ENCODE data around the gene PNPLA2. TPM values are rescaled to one million over a fixed set of nuclear protein-coding genes. Genes with fewer than 3 reads are reported as not detected.

Gene PNPLA2
- total and polyA plus RNA-seq, 10 of the 15 experiments (the other 5 are each of a cell fraction or from before 2014, with no cell fraction given): 0.19 to 34.0 (median 8.1) TPM

GRCh38 chr11:861105-861479, 42.4 kb downstream of the PNPLA2 start:
- ChIA-PET SMC1A (ENCODE audit: uncharacterized antibody, unreplicated experiment) (no interaction called here), RAD21 (ENCODE audit: unreplicated experiment) (no interaction called here), CTCF (no interaction called here), POLR2A (no interaction called here)
- Histone ChIP-seq H4K20me1 (ENCODE audit: control insufficient read depth, insufficient read depth) (no peaks in the 10 kb centered on the region), H3K36me3 (ENCODE audit: control insufficient read depth in 2 of 2, insufficient read depth in 2 of 2, low read length in 1 of 2) (no peaks in the 10 kb centered on the region), H3K79me2 (ENCODE audit: control insufficient read depth, insufficient read depth, low read length) (no peaks in the 10 kb centered on the region), H3K4me2 (ENCODE audit: control insufficient read depth, insufficient read depth) (no peak overlapping the region), H3K4me3 (no peak overlapping the region), H2AFZ (ENCODE audit: control insufficient read depth, low read depth, low read length) (no peak overlapping the region), H3K9me3 (replicated peaks; ENCODE audit: control insufficient read depth, insufficient read depth, low read length) (no peaks in the 10 kb centered on the region), H3K27me3 (replicated peaks in 1 of 2; ENCODE audit: control insufficient read depth in 2 of 2, insufficient read depth in 2 of 2, low read length in 1 of 2) (no peaks in the 10 kb centered on the region), H3K27ac (ENCODE audit: control insufficient read depth, insufficient read depth) (no peak overlapping the region), H3K4me1 (ENCODE audit: control insufficient read depth, insufficient read depth, low read length) (no peaks in the 10 kb centered on the region), H3K9ac (ENCODE audit: control insufficient read depth, insufficient read depth, low read length) (no peak overlapping the region)
- BruUV-seq (replicated peaks): no TSS peak
- intact Hi-C loops (cut with micrococcal nuclease; ENCODE audit: unreplicated experiment) (no loop called here), in situ Hi-C loops (cut with MboI) (no loop called here)
- TF ChIP-seq SPI1 (IDR thresholded peaks at IDR 0.05; ENCODE audit: borderline replicate concordance, insufficient read depth, low read depth, low read length): no peak
- TF ChIP-seq ZBTB11 (CRISPR knock-in tag; IDR thresholded peaks at IDR 0.05): no peak
- TF ChIP-seq DPF2 (IDR thresholded peaks at IDR 0.05): no peak
- TF ChIP-seq ATF2 (IDR thresholded peaks at IDR 0.05; ENCODE audit: low read length): no peak
- TF ChIP-seq ATF3 (IDR thresholded peaks at IDR 0.05; ENCODE audit: borderline replicate concordance, extremely low read depth, low read depth, low read length): no peak
- ATAC-seq (no peak), DNase-seq (ENCODE audit: low read depth, low spot score) (no peak), FAIRE-seq (no peak)
- WGBS (ENCODE audit: insufficient coverage, insufficient replicate concordance, low lambda C conversion rate, missing lambda C conversion rate): 39% methylated on average over 14 of the region's 14 CpGs

All from GM12878 (cell line).